ENCODE measurements around the gene ARHGAP31.

DNA sequence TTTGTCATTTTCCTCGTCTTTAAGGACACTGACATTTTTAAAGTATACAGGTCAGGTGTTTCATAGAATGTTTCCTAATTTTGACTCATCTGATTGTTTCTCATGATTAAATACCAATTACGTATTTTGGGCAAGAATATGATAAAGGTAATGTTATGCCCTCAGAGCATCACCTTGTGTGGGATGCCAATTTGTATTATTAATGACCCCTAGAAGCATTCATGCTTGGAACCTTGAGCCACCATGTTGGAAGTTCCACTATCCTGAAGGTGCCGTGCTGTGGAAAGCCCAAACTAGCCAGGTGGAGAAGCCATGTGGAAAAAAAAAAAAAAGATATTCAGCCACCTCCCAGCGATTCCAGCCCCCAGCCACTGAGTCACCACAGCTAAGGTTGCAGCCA lies 34.4 kb upstream of the ARHGAP31 start:
- TF ChIP-seq, protein P1, sequence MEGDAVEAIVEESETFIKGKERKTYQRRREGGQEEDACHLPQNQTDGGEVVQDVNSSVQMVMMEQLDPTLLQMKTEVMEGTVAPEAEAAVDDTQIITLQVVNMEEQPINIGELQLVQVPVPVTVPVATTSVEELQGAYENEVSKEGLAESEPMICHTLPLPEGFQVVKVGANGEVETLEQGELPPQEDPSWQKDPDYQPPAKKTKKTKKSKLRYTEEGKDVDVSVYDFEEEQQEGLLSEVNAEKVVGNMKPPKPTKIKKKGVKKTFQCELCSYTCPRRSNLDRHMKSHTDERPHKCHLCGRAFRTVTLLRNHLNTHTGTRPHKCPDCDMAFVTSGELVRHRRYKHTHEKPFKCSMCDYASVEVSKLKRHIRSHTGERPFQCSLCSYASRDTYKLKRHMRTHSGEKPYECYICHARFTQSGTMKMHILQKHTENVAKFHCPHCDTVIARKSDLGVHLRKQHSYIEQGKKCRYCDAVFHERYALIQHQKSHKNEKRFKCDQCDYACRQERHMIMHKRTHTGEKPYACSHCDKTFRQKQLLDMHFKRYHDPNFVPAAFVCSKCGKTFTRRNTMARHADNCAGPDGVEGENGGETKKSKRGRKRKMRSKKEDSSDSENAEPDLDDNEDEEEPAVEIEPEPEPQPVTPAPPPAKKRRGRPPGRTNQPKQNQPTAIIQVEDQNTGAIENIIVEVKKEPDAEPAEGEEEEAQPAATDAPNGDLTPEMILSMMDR (IDR thresholded peaks at IDR 0.05): no peak
- TF ChIP-seq EP300 (IDR thresholded peaks at IDR 0.05) (no peak), POLR2A (IDR thresholded peaks at IDR 0.05) (no peak)

All from tibial nerve (tissue), 4 donors.